NCI-H446 treated with DMSO at 0.1 percent for 48 hours (cell line): Measurements from ENCODE around the gene SESN1.

Source experiments
- DNase-seq: peaks from one replicate; lab custom pipeline; 2025; lab: John Stamatoyannopoulos, UW

Gene SESN1

GRCh38 chr6:109028439-109028838 is 66.2 kb downstream of the SESN1 start:
- DNase-seq = no peak

DNA sequence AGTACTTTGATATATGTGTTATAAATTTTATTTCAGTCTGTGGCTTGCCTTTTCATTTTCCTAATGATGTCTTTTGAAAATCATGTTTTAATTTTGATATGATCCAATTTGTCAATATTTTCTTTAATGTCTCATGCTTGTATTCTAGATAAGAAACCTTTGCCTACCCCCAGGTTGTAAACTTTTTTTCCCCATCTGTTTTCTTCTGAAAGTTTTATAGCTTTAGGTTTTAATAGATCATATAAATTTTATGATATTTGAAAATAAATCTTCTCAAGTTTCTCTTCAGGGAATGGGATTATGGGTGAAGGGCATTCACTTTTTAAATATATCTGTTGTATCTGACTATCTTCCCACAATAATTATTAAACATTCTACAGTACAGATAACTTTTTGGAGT is 66.7 kb downstream of the SESN1 start:
- no peak for DNase-seq

- no peak for DNase-seq
Measured at GRCh38 chr6:109025639-109026038, 69.0 kb downstream of the SESN1 start.

DNA sequence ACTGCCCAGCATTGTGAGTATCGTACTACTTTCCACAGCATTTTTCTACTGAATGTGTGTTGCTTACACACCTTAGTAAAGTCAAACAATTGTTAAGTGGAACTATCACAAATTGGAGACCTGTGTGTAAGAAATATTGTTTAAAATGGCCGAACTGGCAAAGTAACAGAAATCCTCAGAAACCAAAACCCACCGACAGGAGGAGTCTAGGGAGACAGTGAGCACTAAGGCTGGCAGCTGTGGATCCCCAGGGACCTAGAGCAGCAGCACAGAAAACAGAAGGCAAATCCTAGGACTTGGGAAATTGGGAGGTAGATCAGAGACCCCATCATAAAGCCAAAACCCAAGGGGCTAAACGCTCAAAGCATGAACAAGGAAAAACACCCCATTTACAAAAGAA is 69.9 kb downstream of the SESN1 start:
- DNase-seq = no peak

- DNase-seq = no peak
Measured at GRCh38 chr6:109024368-109024767, 70.3 kb downstream of the SESN1 start.

DNA sequence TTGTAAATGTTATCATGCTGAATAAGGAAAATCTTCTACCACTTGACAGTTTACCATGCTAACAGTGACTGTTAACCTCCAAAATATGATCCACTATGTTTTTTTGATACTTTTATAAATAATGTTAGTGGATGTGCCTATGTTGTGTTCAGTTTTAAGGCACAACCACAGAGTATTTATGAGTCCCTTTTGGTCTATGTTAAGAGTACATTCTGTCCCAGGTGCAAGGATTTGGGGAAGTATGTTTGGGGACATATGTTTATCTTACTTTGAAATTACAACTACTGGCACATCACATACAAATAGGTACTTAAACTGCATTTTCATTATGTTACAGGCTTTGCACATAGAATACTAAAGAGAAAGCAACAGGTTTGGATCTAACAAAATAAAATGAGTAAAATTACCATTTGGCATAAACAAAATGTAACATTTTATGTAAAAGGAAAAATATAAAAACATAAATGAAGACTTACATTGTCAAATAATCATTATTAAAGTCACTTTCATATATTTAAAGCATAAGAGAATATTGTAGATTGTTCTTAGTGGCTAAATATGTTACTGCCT is 71.2 kb downstream of the SESN1 start:
- DNase-seq = no peak

GRCh38 chr6:109021870-109022269 is 72.8 kb downstream of the SESN1 start:
- DNase-seq = no peak

- no peak for DNase-seq
Measured at GRCh38 chr6:109019911-109020310, 74.7 kb downstream of the SESN1 start.

- DNase-seq = no peak
Measured at GRCh38 chr6:109015176-109015575, 79.5 kb downstream of the SESN1 start.

GRCh38 chr6:109014606-109015005 is 80.0 kb downstream of the SESN1 start:
- DNase-seq = no peak

DNA sequence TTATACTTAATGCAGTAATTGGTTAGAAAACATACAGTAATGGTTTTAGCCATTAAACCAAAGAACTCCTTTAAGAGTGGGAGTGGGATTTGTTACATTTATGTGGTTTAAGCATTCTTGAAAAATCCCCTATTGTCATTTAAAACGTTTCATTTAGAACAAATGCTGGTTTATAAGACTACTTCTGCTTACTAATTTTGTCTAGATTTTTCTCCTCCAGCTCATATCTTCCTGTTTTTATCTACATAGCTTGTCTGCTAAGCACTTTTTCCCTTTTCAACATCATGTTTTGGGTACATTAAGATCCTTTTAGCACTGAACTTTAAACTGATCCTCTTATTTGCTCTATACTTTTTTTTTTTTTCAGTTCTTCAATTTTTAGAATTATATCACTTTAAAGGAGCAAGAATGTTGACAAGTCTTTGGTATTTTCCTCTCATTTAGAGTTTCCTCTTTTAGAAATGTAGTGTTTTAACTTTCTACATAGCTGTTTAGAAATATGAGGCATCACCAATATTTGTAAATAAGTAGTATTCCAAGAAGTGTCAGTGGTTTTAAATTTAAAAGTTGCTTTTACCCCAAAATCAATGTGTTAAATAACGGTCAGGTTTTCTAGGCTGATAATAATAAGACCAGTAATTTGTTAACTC is 80.9 kb downstream of the SESN1 start:
- no peak for DNase-seq

DNA sequence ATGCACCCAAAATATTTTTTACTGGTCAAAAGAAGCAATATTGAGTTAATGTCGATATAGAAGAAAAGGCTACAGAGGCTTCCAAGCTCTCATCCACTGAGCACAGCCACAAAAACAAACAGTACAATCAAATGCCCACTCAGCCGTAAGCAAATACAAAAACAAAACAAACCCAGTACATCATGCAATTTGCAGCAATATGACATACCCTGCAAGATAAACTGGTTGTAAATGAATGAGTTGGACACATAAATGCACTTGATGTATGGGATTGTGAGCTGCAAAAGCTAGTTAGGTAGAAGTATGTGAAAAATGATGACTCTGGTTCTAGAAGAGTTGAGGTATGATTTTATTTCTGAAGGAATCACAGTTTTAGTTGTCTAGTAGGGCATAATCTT is 83.9 kb downstream of the SESN1 start:
- no peak for DNase-seq

DNA sequence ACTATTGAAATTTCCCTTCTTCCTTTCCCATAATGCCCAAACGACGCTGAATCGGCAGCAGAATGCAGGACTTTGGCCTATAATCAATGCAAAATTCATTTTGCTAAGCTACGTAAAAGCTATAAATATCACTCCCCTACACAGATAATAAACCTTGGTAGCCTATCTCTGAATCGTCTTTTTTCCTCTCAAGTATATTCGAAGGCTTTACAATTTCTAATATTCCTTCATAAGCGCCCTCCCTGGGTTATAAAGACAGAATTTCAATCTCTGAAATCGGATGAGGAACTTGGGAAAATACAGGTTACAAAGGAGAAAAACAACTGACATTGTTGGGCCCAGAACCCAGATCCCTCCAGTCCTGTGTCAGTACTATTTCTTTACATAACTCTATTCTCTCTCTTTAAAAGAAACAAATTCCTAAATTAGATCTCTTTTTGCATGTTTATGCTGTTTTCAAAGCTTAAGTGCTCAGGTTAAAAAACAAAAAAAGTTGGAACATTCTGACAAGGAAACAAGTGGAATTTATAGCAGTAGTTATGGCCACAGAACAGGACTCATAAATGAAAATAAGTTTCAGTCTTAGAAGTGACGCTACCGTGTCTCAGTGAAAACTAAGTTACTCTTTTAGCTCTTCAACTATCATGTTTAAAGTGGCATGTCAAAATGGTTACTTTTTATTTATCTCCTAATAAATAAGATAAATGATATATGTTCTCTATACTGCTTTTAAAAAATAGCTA is 84.5 kb downstream of the SESN1 start:
- no peak for DNase-seq

- peak; percentile 16 for DNase-seq
Measured at GRCh38 chr6:109009236-109009961, 85.2 kb downstream of the SESN1 start.

GRCh38 chr6:109008537-109009235 is 86.0 kb downstream of the SESN1 start:
- no peak for DNase-seq

DNA sequence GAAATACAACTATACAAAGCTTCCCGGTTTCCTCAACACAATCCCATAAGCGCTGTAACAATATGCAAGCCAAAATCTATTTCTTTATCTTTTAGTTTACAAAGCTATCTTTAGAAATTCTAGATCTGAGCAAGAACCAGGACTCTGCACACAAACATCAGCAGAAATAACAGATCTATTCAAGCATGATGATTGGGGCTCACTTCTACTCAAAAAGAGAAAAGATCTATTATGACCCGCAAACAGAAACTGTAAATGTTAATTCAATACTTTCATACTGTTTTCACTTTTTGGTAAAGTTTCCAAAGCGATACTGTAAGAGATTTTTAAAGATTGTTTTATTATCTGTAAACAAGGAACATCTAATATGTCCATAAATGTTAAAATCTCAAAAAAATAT is 86.6 kb downstream of the SESN1 start:
- no peak for DNase-seq

DNA sequence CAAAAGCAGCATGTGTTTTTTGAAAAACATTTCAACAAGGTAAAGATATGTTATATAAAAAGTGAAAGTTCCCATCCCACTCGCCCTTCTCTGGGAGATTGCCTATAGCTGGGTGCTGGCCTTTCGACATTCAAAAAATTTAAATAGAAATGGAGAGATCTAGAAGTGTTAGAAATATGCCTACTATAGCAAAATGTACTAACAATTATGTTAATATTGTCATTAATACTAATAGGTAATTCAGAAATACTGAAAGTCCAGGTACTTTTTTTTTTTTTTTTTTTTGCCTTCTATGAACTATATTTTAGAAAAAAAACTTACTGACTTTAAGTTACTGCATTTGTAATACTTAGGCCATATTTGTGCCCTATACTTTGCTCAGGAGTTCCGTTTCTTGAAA is 87.1 kb downstream of the SESN1 start:
- no peak for DNase-seq

- DNase-seq = no peak
Measured at GRCh38 chr6:109006818-109007217, 87.8 kb downstream of the SESN1 start.

- no peak for DNase-seq
Measured at GRCh38 chr6:109002882-109003281, 91.8 kb downstream of the SESN1 start.

DNA sequence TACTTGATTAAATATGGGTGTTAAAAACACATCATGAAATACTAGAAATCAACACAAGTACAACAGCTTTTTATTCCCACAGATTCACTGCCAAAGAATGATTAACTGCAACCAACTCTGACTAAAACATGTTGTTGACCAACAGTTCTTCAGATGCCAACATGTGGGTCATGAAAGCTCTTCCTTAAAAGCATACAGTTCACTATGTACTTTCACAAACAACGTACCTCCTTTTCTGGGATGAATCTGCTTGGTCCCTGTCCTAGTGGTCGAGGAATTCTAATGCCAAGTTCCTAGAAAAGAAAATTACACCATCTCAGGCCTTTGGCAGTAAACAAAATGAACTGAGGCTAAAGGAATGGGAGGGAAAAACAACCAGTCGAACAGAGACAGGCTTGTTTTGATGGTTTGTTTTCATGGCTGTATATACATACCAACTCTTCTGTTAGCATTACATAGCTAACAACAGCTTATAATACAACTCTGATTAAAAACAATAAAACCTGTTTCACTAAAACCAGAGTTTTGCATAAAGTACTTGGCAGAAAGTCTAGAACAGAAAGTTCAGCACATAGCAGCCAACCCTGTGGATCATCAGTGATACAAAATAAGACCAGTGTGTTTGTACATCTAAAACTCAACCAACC is 92.5 kb downstream of the SESN1 start:
- no peak for DNase-seq

GRCh38 chr6:109001291-109001894 is 93.3 kb downstream of the SESN1 start:
- no peak for DNase-seq
